KG1 (cell line): ENCODE data around the gene PCK2.
A peak's percentile ranks its signal among the peaks of the same experiment; 100 is the strongest.

Source experiments
- DNase-seq: peaks from one replicate; lab custom pipeline; 2025; lab: John Stamatoyannopoulos, UW

PCK2 gene

DNA sequence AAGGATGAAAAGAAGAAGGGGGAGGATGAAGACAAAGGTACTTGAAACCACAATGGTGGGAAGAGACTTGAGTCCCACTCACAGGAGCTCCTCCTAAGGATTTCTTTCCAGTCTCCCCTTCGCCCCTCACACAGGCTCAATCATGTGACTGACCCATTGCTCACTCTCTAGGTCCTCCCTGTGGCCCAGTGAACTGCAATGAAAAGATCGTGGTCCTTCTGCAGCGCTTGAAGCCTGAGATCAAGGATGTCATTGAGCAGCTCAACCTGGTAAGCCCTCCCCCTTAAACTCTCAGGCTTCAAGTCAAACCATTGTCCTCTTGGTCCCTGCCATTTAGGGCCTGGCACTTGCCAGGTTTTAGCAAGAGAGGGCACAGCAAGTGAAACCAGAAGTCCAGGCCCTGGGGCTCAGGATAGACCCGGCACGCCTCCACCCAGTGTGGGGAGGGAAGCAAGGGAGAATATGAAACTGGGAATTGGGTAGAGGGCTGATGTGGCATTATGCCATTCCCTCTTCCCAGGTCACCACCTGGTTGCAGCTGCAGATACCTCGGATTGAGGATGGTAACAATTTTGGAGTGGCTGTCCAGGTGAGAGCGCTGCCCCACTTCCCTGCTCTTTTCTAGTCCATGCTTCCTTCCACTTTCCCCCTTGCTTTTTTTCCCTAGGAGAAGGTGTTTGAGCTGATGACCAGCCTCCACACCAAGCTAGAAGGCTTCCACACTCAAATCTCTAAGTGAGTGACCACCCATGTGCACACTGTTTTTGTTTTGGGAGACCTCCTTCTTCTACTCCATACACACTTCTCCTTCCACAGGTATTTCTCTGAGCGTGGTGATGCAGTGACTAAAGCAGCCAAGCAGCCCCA, 43.7 kb downstream of the PCK2 start:
- no peak for DNase-seq

GRCh38 chr14:24138396-24139271, 44.5 kb downstream of the PCK2 start:
- DNase-seq: no peak

DNA sequence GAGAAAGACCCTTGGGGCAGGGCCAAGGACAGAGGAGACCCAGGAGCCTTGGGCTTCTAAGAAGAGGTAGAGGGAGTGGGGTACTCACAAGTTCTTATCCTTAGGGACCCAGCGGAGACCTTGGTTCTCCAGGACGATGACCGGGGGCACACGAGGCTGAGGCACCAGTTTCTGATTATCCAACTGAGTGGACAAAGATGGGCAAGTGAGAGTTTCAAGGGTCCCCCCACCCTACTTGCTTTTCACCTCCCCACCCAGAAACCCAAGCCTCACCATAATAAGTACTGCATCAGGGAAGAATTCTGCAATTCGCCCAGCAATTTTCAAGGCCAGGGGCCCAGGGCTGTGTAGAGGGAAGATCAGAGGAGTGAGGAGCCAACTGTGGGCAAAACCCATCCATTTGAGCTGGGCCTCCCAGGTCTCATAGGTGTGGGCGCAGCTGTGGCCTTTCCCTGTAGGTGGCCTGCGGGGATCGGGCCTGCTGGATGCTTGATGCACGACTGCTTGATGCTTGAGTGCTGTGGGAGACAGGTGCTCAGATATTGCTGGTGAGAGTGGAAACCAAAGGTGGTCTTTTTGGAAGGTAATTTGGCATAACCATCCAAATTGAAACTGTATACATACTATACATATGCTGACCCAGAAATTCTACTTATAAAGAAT, 45.3 kb downstream of the PCK2 start:
- DNase-seq: no peak

DNA sequence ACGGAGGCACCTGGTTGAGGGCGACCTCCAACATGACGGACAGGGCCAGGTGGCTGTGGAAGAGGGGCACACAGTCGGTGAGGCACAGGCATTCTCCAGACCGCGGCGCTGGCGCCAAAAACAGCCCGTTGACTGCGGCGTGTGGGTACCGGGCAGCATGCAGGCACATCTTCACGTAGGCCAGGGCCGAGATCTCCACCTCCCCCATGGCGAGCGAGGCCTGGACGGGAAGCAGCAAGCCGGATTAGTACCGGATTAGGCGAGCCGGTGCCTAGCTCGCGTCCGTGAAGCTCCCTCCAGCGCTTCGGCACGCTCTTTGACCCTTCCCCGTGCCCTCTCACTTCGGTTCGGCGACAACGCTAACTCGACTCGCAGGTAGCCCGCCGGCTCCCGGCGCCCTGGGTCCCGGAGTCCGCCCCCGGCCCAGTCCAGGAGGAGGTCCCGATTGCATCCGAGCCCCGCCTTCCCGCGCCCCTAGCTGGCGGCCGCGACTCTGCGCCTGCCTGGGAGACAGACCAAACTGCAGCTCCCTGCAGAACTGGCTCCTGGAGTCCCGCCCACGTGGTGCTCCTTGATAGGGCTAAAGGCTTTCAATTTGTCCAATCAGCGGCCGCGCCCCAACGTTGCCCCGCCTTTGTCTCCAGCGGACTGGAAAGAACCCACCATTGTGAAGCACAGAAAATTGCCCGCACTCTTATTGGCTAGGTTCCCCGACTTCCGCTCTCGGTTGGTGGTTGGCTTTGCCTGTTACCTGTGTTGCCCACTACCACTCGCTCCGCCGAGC, 47.2 kb downstream of the PCK2 start, which contains the start of gene EMC9:
Gene EMC9, minus strand, starts transcription at position 495 of the 784 bp plus-strand sequence. Its CDS starts 287 bp downstream, at position 208.
- DNase-seq: peak; percentile 99

- no peak for DNase-seq
Observed at GRCh38 chr14:24143511-24143910, 49.4 kb downstream of the PCK2 start.

- no peak for DNase-seq
Observed at GRCh38 chr14:24144451-24144850, 50.3 kb downstream of the PCK2 start.

DNA sequence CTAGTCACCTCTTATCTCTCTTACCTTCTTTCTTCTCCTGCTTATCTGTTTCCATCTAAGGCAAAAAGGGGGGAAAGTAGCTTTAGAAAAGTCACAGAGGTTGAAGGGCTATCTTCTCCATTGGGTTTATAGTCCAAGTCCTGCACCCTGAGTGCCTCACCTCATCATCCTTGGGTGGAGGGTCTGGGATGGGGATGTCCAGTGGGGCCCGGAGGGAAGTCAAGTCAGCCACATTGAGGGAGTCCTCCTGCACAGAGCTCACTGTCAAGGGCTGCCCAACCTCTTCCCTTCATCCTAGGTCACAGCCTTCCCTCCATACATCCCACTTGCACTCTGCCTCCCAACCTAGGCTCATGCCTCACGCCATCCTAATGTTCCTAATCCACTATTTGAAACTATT, 51.1 kb downstream of the PCK2 start:
- DNase-seq: no peak

- no peak for DNase-seq
Observed at GRCh38 chr14:24145690-24146452, 51.8 kb downstream of the PCK2 start.

- DNase-seq: peak; percentile 79
Observed at GRCh38 chr14:24146453-24146977, 52.4 kb downstream of the PCK2 start, which contains the start of gene PSME2. Gene PSME2 (minus strand): TSS chr14:24146610. CDS start chr14:24146581, 29 bp downstream.

GRCh38 chr14:24146978-24147760, 53.1 kb downstream of the PCK2 start, which contains the start of gene RNF31:
Gene RNF31 (plus strand): TSS chr14:24147498. CDS start chr14:24147699, 201 bp downstream.
- peak; percentile 89 for DNase-seq

DNA sequence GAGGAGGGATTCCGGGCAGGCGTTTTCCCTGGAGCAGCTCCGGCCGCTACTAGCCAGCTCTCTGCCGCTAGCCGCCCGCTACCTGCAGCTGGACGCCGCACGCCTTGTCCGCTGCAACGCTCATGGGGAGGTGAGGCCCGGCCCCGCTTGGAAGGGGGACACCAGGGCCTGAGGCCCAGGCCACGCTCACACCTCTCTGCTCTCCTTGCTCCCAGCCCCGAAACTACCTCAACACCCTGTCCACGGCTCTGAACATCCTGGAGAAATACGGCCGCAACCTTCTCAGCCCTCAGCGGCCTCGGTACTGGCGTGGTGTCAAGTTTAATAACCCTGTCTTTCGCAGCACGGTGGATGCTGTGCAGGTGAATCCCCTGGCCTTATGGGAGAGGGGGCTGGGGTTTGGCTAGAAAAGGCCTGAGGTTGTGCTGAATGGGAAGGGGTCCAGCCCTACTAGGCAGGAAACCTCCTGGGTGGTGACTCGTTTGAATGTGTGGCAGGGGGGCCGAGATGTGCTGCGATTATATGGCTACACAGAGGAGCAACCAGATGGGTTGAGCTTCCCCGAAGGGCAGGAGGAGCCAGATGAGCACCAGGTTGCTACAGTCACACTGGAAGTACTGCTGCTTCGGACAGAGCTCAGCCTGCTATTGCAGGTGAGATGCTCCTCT, 53.8 kb downstream of the PCK2 start:
- DNase-seq: no peak

DNA sequence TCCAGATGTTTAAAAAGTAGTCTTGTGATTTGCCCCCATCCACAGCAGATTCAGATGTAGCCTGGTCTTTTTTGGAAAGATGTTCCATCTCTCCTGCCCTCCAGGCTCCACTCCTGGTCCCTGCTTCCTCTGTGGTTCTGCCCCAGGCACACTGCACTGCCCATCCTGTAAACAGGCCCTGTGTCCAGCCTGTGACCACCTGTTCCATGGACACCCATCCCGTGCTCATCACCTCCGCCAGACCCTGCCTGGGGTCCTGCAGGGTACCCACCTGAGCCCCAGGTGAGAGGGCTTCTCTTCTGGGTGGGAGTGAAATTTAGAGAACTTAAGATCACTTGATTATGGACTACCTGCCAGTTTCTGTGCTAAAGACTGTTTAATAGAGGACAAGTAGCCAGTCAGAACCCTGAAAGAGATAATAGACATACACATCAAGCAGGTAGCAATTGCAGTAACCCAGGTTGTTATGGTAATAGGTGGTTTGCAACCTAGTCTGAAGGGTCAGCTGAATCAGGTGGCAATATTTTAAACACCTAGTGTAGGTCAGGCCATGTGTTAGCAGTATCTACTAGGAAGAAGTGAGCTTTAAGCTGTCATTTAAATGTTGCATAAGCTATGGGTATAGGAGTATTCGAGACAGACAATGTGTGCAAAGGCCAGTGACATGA, 55.3 kb downstream of the PCK2 start:
- DNase-seq: no peak

DNA sequence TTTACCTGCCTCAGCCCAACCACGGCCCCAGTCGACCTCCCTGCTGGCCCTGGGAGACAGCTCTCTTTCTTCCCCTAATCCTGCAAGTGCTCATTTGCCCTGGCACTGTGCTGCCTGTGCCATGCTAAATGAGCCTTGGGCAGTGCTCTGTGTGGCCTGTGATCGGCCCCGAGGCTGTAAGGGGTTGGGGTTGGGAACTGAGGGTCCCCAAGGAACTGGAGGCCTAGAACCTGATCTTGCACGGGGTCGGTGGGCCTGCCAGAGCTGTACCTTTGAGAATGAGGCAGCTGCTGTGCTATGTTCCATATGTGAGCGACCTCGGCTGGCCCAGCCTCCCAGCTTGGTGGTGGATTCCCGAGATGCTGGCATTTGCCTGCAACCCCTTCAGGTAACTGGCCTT, 56.0 kb downstream of the PCK2 start:
- DNase-seq: no peak

- DNase-seq: no peak
Observed at GRCh38 chr14:24150567-24150966, 56.5 kb downstream of the PCK2 start.

GRCh38 chr14:24150993-24151392, 56.9 kb downstream of the PCK2 start:
- no peak for DNase-seq

DNA sequence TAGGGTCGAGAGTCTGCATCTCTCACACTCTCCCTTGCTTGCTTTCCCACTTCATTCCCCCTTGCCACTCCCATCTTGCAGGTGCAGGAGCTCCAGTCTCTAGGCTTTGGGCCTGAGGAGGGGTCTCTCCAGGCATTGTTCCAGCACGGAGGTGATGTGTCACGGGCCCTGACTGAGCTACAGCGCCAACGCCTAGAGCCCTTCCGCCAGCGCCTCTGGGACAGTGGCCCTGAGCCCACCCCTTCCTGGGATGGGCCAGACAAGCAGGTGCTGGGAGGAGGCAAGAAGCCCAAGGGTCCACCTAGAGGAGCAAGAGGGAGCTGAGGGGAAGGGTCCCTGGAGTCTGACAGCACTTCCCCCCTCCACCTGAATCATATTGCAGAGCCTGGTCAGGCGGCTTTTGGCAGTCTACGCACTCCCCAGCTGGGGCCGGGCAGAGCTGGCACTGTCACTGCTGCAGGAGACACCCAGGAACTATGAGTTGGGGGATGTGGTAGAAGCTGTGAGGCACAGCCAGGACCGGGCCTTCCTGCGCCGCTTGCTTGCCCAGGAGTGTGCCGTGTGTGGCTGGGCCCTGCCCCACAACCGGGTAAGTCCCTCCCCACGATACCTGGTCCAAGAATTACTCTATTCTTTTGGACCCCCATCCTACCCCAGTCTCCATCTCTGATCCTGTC, 57.4 kb downstream of the PCK2 start:
- DNase-seq: no peak
